GM18870 (cell line): ENCODE results near the gene ZFP91.

ENCODE experiments used
- ATAC-seq: cut with Tn5 transposase; IDR thresholded peaks from one replicate; pipeline ENCODE4 v1.9.1; 2021; ENCODE audit warnings: moderate library complexity; ENCODE audit not compliant: unreplicated experiment

ZFP91 gene

DNA sequence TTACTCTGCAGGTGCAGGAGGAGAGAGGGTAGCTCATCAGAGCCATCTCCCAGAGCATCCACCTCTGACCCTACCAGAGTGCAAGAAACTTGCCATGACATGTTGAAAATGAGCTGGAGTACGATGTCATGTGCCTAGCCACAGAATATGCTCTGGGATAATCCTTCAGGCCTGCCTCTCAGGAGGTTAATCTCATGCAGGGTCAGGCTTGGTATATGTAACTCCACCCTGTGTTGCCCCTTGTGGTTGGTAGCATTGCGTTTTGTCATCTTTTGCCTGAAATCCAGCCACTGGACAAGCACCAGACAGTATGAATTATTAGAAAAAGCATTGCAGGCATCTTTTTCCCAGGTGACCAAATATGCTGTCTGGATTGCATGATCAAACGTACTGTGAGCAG lies 79.8 kb downstream of the ZFP91 start:
- ATAC-seq = no peak

GRCh38 chr11:58659404-58659803 lies 80.5 kb downstream of the ZFP91 start:
- ATAC-seq = no peak

DNA sequence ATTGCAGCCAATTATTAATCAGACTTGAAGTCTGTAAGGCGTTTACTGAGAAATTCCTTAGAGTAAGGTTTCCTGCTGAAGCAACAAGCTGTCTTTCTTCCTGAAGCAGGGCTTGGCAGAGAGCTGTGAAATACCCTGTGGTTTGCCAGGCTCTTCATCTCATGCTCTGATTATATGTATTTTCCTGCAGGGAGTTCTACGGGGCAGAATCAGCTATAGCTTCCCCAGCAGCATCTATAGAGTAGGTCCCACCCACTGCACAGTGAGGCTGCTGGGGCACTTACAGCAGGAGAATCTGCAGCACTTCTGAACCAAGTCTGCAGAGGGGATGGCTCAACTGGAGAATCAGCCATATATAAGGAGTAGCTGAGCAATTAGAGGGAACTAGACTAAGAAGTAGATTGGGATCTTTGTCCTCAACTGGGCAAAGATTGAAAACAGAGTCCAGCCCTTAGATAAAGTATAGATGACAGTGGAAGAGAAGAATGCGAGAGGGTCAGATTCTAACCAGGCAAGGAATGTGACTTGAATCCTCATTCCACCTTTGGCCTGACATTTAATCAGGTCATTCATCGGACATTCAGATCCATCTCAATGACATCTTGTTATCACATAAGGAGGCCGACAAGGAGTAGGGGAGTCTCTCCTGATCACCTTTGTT lies 81.2 kb downstream of the ZFP91 start:
- ATAC-seq = no peak
